HEK293 (cell line): ENCODE results near the gene MCEE.
"Not testable (repeated sequence)": the region's sequence is repeated elsewhere in the genome, so short reads cannot be mapped to it uniquely, and the experiment has no call there.

Experiments used
- CTCF ChIA-PET: fragments of 350-600 bp; formaldehyde crosslinking; extraction: SDS; loops from one replicate; lab custom pipeline; 2021; ENCODE audit warnings: antibody characterized with exemption; lab: Yijun Ruan, JAX
- POLR2A ChIA-PET: fragments of 300-600 bp; formaldehyde crosslinking; extraction: SDS; loops from one replicate; lab custom pipeline; 2020; ENCODE audit warnings: antibody characterized with exemption, inconsistent platforms; lab: Yijun Ruan, JAX
- H3K27ac ChIP-seq: fragments of 200-500 bp; sonication (Bioruptor generic); 2 replicates; pipeline ENCODE4 v1.5.1; 2014; ENCODE audit warnings: low read depth, low read length, control low read depth, inconsistent platforms; ENCODE audit errors: extremely low read depth
- H3K36me3 ChIP-seq, 2 experiments: fragments of 200-500 bp in 1 of 2; sonication (Bioruptor generic) in 1 of 2; 1 replicate in 1 of 2; 2 replicates in 1 of 2; pipeline ENCODE4 v1.5.1; 2014 to 2017; ENCODE audit warnings: inconsistent platforms in 2 of 2, low read length in 2 of 2; ENCODE audit not compliant: control insufficient read depth in 2 of 2, insufficient read depth in 1 of 2
- H3K4me1 ChIP-seq: fragments of 200-500 bp; sonication (Bioruptor generic); 2 replicates; pipeline ENCODE4 v1.5.1; 2014; ENCODE audit warnings: mild to moderate bottlenecking, low read length, inconsistent platforms; ENCODE audit not compliant: control insufficient read depth, insufficient read depth
- H3K4me3 ChIP-seq: 2 replicates; pipeline ENCODE4 v1.5.1; 2011; ENCODE audit warnings: low read depth, mild to moderate bottlenecking, control low read depth, low read length, moderate library complexity
- H3K9me3 ChIP-seq: fragments of 200-500 bp; sonication (Bioruptor generic); 2 replicates; pipeline ENCODE4 v1.5.1; 2014; ENCODE audit warnings: low read depth, low read length, inconsistent platforms; ENCODE audit not compliant: control insufficient read depth, insufficient read depth
- BCL11B ChIP-seq: fragments of 450-650 bp; formaldehyde crosslinking; IDR thresholded peaks from 2 replicates; pipeline ENCODE4 v1.5.1; 2016; ENCODE audit warnings: low read depth, missing biosample characterization, missing genetic modification characterization
- CTCF ChIP-seq: fragments of 450-650 bp; formaldehyde crosslinking; IDR thresholded peaks from 2 replicates; pipeline ENCODE4 v1.5.1; 2016; ENCODE audit warnings: missing biosample characterization, missing genetic modification characterization
- EGR2 ChIP-seq: fragments of 450-650 bp; formaldehyde crosslinking; IDR thresholded peaks from 2 replicates; pipeline ENCODE4 v1.5.1; 2016; ENCODE audit warnings: low read depth, missing biosample characterization, missing genetic modification characterization
- KLF9 ChIP-seq: fragments of 450-650 bp; formaldehyde crosslinking; IDR thresholded peaks from 2 replicates; pipeline ENCODE4 v1.5.1; 2016; ENCODE audit warnings: missing biosample characterization, missing genetic modification characterization, low read depth
- PRDM10 ChIP-seq: fragments of 450-650 bp; formaldehyde crosslinking; IDR thresholded peaks from 2 replicates; pipeline ENCODE4 v1.5.1; 2016; ENCODE audit warnings: missing biosample characterization, missing genetic modification characterization
- TRIM28 ChIP-seq: IDR thresholded peaks from 2 replicates; pipeline ENCODE4 v1.6.1; 2011; ENCODE audit warnings: low read length, control low read depth, borderline replicate concordance
- YY1 ChIP-seq: fragments of 450-650 bp; formaldehyde crosslinking; IDR thresholded peaks from 2 replicates; pipeline ENCODE4 v1.5.1; 2018; ENCODE audit warnings: missing biosample characterization, missing genetic modification characterization
- YY2 ChIP-seq: fragments of 450-650 bp; formaldehyde crosslinking; IDR thresholded peaks from 2 replicates; pipeline ENCODE4 v1.5.1; 2016; ENCODE audit warnings: missing biosample characterization, missing genetic modification characterization
- ZBTB21 ChIP-seq: fragments of 450-650 bp; formaldehyde crosslinking; IDR thresholded peaks from 2 replicates; pipeline ENCODE4 v1.5.1; 2017; ENCODE audit warnings: missing biosample characterization, missing genetic modification characterization
- ZBTB26 ChIP-seq: fragments of 450-650 bp; formaldehyde crosslinking; optimal IDR thresholded peaks from 2 replicates; pipeline ENCODE3; 2016; ENCODE audit warnings: missing biosample characterization, mild to moderate bottlenecking, missing genetic modification characterization
- ZFHX2 ChIP-seq: fragments of 450-650 bp; formaldehyde crosslinking; conservative IDR thresholded peaks from 2 replicates; pipeline ENCODE4 v1.5.1; 2016; ENCODE audit warnings: missing biosample characterization, missing genetic modification characterization
- ZNF184 ChIP-seq: fragments of 450-650 bp; IDR thresholded peaks from 2 replicates; pipeline ENCODE4 v1.5.1; 2018; ENCODE audit warnings: missing biosample characterization, mild to moderate bottlenecking, missing genetic modification characterization
- ZNF404 ChIP-seq: fragments of 450-650 bp; formaldehyde crosslinking; IDR thresholded peaks from 2 replicates; pipeline ENCODE4 v1.5.1; 2017; ENCODE audit warnings: missing biosample characterization, missing genetic modification characterization
- ZNF600 ChIP-seq: fragments of 450-650 bp; formaldehyde crosslinking; IDR thresholded peaks from 2 replicates; pipeline ENCODE4 v1.5.1; 2016; ENCODE audit warnings: missing biosample characterization, missing genetic modification characterization
- ZNF777 ChIP-seq: fragments of 450-650 bp; formaldehyde crosslinking; IDR thresholded peaks from 2 replicates; pipeline ENCODE4 v1.5.1; 2017; ENCODE audit warnings: missing biosample characterization, missing genetic modification characterization, borderline replicate concordance
- TF ChIP-seq, protein P1 (sequence below): fragments of 450-650 bp; formaldehyde crosslinking; IDR thresholded peaks from 2 replicates; pipeline ENCODE4 v1.5.1; 2016; ENCODE audit warnings: missing biosample characterization, missing genetic modification characterization

The MCEE gene

GRCh38 chr2:71133603-71134002, 3.6 kb upstream of the MCEE start:
- Histone ChIP-seq H3K4me3 (no peak overlapping the region), H3K27ac (no peak overlapping the region), H3K4me1 (no peaks in the 10 kb centered on the region), H3K9me3 (no peaks in the 10 kb centered on the region), H3K36me3 (peaks cover 44 to 53% of the 10 kb centered on the region in 2 experiments)
- ChIA-PET POLR2A (no interaction called here), CTCF (interaction anchor here (1.1 to 1.2 kb wide), 2 partner anchors 18 to 33 kb away, joined by 3 to 4 read pairs; no protein-coding TSS in a partner anchor)
- TF ChIP-seq BCL11B (tag by site-specific recombination) (0 out of 2 replicates have a peak, but pooled peaks have one; percentile 24), ZBTB21 (no peak)

- H3K4me3 ChIP-seq: peak overlapping the region; percentile 90
- ChIA-PET POLR2A (interaction anchor here (1.3 kb wide), 1 partner anchor 63 kb away, joined by 6 read pairs; the partner anchor contains the start of gene NAGK), CTCF (interaction anchor here (0.6 to 2.8 kb wide), 3 partner anchors 31 to 211 kb away, joined by 3 to 14 read pairs (median 5); no protein-coding TSS in a partner anchor)
- not testable (repeated sequence) for H3K4me1 ChIP-seq, H3K9me3 ChIP-seq, H3K27ac ChIP-seq
- peaks cover 31 to 33% of the 10 kb centered on the region in 2 experiments for H3K36me3 ChIP-seq
These were observed 1.5 kb upstream of the MCEE start for GRCh38 chr2:71131387-71132166.

DNA sequence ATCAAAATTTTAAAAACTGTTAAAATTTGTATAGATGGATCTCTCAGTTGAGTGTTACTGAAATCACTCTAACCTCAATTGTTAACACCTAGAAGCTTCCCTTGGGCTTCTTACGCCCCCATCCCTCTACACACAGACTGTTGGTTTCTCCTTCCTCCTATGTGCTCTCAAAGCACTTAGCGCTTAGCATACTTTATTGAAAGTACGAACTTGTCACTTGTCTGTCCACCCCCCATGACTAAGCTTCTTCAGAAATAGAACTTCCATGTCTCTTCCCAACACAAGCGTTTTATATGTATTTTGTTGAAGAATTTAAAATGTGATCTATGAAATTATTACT, 846 bp upstream of the MCEE start:
- peak overlapping the region; percentile 79; the same call in 1 of the 2 replicates for H3K27ac ChIP-seq
- CTCF ChIA-PET: interaction anchor here (0.8 to 2.8 kb wide), 3 partner anchors 25 to 129 kb away, joined by 3 to 14 read pairs (median 5); no protein-coding TSS in a partner anchor
- H3K9me3 ChIP-seq: no peaks in the 10 kb centered on the region
- 0 out of 2 replicates have a peak, but pooled peaks cover 3% of the 10 kb centered on the region for H3K4me1 ChIP-seq
- H3K4me3 ChIP-seq: peak overlapping the region; percentile 90
- POLR2A ChIA-PET: interaction anchor here (0.6 to 1.5 kb wide), 7 partner anchors 16 to 362 kb away, joined by 3 to 6 read pairs (median 3); partner anchors contain the start of genes ADD2 and NAGK
- H3K36me3 ChIP-seq: peaks cover 24 to 26% of the 10 kb centered on the region in 2 experiments
- no peak for TF ChIP-seq ZNF777 (tag by site-specific recombination)

- Histone ChIP-seq H3K4me3 (peak overlapping the region; percentile 90), H3K27ac (peak overlapping the region; percentile 79; the same call in 1 of the 2 replicates), H3K9me3 (no peaks in the 10 kb centered on the region), H3K4me1 (0 out of 2 replicates have a peak, but pooled peaks cover 3% of the 10 kb centered on the region), H3K36me3 (peaks cover 13 to 19% of the 10 kb centered on the region in 2 experiments)
- ChIA-PET CTCF (interaction anchor here (2.8 kb wide), 1 partner anchor 29 kb away, joined by 14 read pairs; no protein-coding TSS in a partner anchor), POLR2A (interaction anchor here (0.7 to 1.5 kb wide), 5 partner anchors 9 to 128 kb away, joined by 3 to 9 read pairs (median 6); partner anchors contain the start of gene NAGK)
- TF ChIP-seq, protein P1, sequence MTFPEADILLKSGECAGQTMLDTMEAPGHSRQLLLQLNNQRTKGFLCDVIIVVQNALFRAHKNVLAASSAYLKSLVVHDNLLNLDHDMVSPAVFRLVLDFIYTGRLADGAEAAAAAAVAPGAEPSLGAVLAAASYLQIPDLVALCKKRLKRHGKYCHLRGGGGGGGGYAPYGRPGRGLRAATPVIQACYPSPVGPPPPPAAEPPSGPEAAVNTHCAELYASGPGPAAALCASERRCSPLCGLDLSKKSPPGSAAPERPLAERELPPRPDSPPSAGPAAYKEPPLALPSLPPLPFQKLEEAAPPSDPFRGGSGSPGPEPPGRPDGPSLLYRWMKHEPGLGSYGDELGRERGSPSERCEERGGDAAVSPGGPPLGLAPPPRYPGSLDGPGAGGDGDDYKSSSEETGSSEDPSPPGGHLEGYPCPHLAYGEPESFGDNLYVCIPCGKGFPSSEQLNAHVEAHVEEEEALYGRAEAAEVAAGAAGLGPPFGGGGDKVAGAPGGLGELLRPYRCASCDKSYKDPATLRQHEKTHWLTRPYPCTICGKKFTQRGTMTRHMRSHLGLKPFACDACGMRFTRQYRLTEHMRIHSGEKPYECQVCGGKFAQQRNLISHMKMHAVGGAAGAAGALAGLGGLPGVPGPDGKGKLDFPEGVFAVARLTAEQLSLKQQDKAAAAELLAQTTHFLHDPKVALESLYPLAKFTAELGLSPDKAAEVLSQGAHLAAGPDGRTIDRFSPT: 0 out of 2 replicates have a peak, but pooled peaks have one; percentile 23
- no peak for TF ChIP-seq ZNF184 (tag by site-specific recombination)
- peak; percentile 78 for TF ChIP-seq EGR2 (tag by site-specific recombination)
- TF ChIP-seq YY1: peak; percentile 59
- no peak for TF ChIP-seq PRDM10 (tag by site-specific recombination)
- peak; percentile 85 for TF ChIP-seq ZFHX2 (tag by site-specific recombination)
- TF ChIP-seq YY2 (tag by site-specific recombination): peak; percentile 45
- peak; percentile 32; the same call in 1 of the 2 replicates for TF ChIP-seq ZNF600
- TF ChIP-seq ZNF404 (tag by site-specific recombination): no peak
- peak; percentile 36; the same call in 1 of the 2 replicates for TF ChIP-seq CTCF (tag by site-specific recombination)
- 0 out of 2 replicates have a peak, but pooled peaks have one; percentile 1 for TF ChIP-seq TRIM28
- TF ChIP-seq KLF9 (tag by site-specific recombination): no peak
- TF ChIP-seq ZBTB26 (tag by site-specific recombination): peak; percentile 69
These were observed 202 bp downstream of the MCEE start for GRCh38 chr2:71129902-71130151.
